ENCODE measurements around the gene NRF1. TPM values are rescaled to one million over a fixed set of nuclear protein-coding genes. Genes with fewer than 3 reads are reported as not detected.

Gene NRF1
- 9.5 to 11.7 TPM (median 10.3 TPM) in 5 replicates for total RNA-seq (2022; extraction: Qiagen RNA extraction; ENCODE audit: low read depth)

GRCh38 chr7:129611246-129612111, at the start of gene NRF1:
Gene NRF1 (plus strand): TSS chr7:129611720. CDS start chr7:129657352, 45,632 bp downstream.

Other genes starting within 250 kb of the NRF1 start
- 6.0 to 8.0 TPM (median 6.2 TPM) in 5 replicates for gene STRIP2, start 177.3 kb upstream of the NRF1 start, total RNA-seq (2022; extraction: Qiagen RNA extraction; ENCODE audit: low read depth)
- gene SMKR1, start 109.2 kb upstream of the NRF1 start, total RNA-seq (2022; extraction: Qiagen RNA extraction; ENCODE audit: low read depth) = 8.7 to 10.6 TPM (median 10.0 TPM) in 5 replicates